AG08396 (cell line): Measurements from ENCODE around the gene GPC6.

ENCODE experiments used
- DNase-seq: peaks from one replicate; pipeline ENCODE4 v3.0.0; 2012; ENCODE audit warnings: low spot score, mixed read lengths

Gene GPC6

GRCh38 chr13:94212196-94212595 lies 985.6 kb downstream of the GPC6 start:
- no peak for DNase-seq

GRCh38 chr13:94214121-94214520 lies 987.5 kb downstream of the GPC6 start:
- DNase-seq, result no peak

- no peak for DNase-seq
Observed at GRCh38 chr13:94214975-94215374, 988.4 kb downstream of the GPC6 start.

GRCh38 chr13:94216476-94216875 lies 989.9 kb downstream of the GPC6 start:
- DNase-seq, result no peak

- DNase-seq, result no peak
Observed at GRCh38 chr13:94217370-94217769, 990.8 kb downstream of the GPC6 start.

- DNase-seq, result no peak
Observed at GRCh38 chr13:94218537-94218936, 991.9 kb downstream of the GPC6 start.

- DNase-seq, result no peak
Observed at GRCh38 chr13:94218951-94219350, 992.3 kb downstream of the GPC6 start.

- no peak for DNase-seq
Observed at GRCh38 chr13:94224670-94225069, 998.1 kb downstream of the GPC6 start.

- no peak for DNase-seq
Observed at GRCh38 chr13:94227255-94227879, 1000.8 kb downstream of the GPC6 start.

- DNase-seq, result no peak
Observed at GRCh38 chr13:94228763-94229162, 1002.2 kb downstream of the GPC6 start.

GRCh38 chr13:94232161-94232950 lies 1005.7 kb downstream of the GPC6 start:
- no peak for DNase-seq

GRCh38 chr13:94232956-94233355 lies 1006.3 kb downstream of the GPC6 start:
- DNase-seq, result no peak

- peak; percentile 61 for DNase-seq
Observed at GRCh38 chr13:94233401-94233800, 1006.8 kb downstream of the GPC6 start.

- DNase-seq, result no peak
Observed at GRCh38 chr13:94233837-94234236, 1007.2 kb downstream of the GPC6 start.

GRCh38 chr13:94234738-94235137 lies 1008.1 kb downstream of the GPC6 start:
- no peak for DNase-seq

GRCh38 chr13:94236132-94236531 lies 1009.5 kb downstream of the GPC6 start:
- DNase-seq, result no peak

GRCh38 chr13:94236872-94237271 lies 1010.3 kb downstream of the GPC6 start:
- DNase-seq, result no peak

- DNase-seq, result peak; percentile 35
Observed at GRCh38 chr13:94239135-94239534, 1012.5 kb downstream of the GPC6 start.

- DNase-seq, result no peak
Observed at GRCh38 chr13:94242554-94242953, 1015.9 kb downstream of the GPC6 start.

- no peak for DNase-seq
Observed at GRCh38 chr13:94243551-94243950, 1016.9 kb downstream of the GPC6 start.

GRCh38 chr13:94246495-94246894 lies 1019.9 kb downstream of the GPC6 start:
- no peak for DNase-seq

GRCh38 chr13:94247890-94248289 lies 1021.3 kb downstream of the GPC6 start:
- DNase-seq, result no peak

- no peak for DNase-seq
Observed at GRCh38 chr13:94248454-94249228, 1022.0 kb downstream of the GPC6 start.
